ENCODE measurements around the gene ROBO1. TPM values are rescaled to one million over a fixed set of nuclear protein-coding genes. Genes with fewer than 3 reads are reported as not detected.

ROBO1 gene
- total RNA-seq, 1 donor from 2014 or later = 27.1 TPM

DNA sequence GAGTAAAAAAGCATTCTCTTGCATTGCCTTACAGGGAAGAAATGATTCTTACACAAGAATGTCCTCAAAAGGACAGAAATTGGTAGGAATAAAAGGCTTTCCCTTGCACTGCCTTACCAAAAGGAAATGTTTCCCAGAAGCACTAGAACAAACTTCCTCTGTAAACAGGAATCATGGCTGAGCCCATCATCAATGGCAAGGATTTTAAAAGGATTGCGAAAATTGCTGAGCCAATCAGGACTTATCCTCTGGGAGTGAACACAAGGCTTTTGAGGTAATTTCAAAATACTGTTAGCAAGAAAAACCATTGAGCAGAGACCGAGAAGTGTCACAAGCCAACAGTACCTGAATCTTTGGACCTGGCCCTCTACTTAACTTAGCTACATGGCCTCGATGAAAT, 897.3 kb downstream of the ROBO1 start:
- intact Hi-C loops (cut with DNase I) = no loop called here
- no peak overlapping the region for H3K27ac ChIP-seq
- no peaks in the 10 kb centered on the region for H3K36me3 ChIP-seq
- H3K9me3 ChIP-seq = no peaks in the 10 kb centered on the region
- no peak for ATAC-seq
- DNase-seq = no peak
- no peak overlapping the region for H3K4me3 ChIP-seq
- H3K27me3 ChIP-seq = no peaks in the 10 kb centered on the region
- TF ChIP-seq, protein P1, sequence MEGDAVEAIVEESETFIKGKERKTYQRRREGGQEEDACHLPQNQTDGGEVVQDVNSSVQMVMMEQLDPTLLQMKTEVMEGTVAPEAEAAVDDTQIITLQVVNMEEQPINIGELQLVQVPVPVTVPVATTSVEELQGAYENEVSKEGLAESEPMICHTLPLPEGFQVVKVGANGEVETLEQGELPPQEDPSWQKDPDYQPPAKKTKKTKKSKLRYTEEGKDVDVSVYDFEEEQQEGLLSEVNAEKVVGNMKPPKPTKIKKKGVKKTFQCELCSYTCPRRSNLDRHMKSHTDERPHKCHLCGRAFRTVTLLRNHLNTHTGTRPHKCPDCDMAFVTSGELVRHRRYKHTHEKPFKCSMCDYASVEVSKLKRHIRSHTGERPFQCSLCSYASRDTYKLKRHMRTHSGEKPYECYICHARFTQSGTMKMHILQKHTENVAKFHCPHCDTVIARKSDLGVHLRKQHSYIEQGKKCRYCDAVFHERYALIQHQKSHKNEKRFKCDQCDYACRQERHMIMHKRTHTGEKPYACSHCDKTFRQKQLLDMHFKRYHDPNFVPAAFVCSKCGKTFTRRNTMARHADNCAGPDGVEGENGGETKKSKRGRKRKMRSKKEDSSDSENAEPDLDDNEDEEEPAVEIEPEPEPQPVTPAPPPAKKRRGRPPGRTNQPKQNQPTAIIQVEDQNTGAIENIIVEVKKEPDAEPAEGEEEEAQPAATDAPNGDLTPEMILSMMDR (IDR thresholded peaks at IDR 0.05) = no peak
- H3K4me1 ChIP-seq = no peaks in the 10 kb centered on the region

DNA sequence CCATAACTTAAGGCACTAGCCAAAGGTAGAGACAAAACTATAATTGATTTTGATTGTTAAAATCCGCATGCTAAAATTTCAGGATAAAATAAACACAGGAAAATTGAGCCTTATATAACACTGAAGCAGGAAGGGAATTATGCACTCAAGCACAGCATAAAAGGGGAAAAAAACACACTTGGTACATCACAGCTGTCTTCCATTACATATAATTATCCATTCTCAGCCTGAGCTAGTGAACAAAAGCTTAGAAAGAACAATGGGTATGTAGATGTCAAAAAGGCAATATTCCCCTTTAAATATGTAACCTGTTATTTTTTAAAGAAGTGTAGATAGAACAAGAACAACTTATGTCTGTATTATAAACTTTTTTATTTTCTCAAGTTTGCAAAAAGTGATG, 899.2 kb downstream of the ROBO1 start:
- intact Hi-C loops (cut with DNase I) = no loop called here
- H3K27ac ChIP-seq = no peak overlapping the region
- no peaks in the 10 kb centered on the region for H3K27me3 ChIP-seq
- no peak overlapping the region for H3K4me3 ChIP-seq
- H3K36me3 ChIP-seq = no peaks in the 10 kb centered on the region
- TF ChIP-seq, protein P1 (IDR thresholded peaks at IDR 0.05) = no peak
- DNase-seq = no peak
- ATAC-seq = no peak
- H3K4me1 ChIP-seq = no peaks in the 10 kb centered on the region
- no peaks in the 10 kb centered on the region for H3K9me3 ChIP-seq

DNA sequence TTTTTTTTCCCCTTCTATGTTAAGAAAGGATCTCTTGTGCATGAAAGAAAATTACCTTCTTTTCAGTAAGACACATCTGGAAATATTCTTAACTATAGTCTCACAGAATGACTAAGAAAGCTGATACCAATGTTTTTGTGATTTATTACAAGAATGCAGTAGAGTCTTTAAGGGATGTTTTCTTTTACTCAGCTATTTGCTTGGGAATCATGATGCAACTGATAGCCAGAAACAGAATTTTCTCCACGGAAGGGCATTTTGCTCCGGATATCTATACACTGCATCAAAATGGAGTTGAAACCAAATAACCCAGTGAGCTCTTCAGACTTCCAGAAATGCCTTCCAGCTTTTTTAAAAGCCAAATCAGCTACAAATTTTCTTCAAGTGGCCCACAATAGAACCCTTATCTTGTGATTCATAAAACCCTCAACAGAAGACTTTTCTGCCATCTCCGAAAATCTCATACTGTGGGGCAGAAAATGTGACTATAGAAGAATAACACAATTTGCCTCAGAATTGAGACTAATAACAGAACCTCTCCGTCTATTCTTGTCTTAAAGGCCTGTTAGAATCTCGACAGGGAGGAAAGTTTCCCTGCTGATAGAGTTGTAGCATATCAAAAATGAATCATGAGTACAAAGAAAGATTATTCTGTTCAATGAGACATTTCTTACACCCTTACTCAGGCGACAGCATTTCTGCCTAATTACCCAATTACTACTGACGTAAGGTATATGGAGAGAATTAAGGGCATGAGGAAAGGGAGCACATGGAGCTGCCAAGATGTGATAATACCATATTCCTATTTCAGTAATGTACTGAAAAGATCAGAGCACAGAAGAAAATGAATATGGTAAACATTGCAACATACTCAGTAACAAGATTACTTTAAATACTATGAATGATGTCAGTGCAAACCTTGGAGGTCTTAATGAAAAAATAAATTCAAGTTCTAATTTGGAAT, 900.1 kb downstream of the ROBO1 start:
- no peaks in the 10 kb centered on the region for H3K27me3 ChIP-seq
- intact Hi-C loops (cut with DNase I) = no loop called here
- no peak overlapping the region for H3K27ac ChIP-seq
- H3K36me3 ChIP-seq = no peaks in the 10 kb centered on the region
- H3K4me3 ChIP-seq = no peak overlapping the region
- TF ChIP-seq, protein P1 (IDR thresholded peaks at IDR 0.05) = no peak
- DNase-seq (no peak), ATAC-seq (no peak)
- H3K4me1 ChIP-seq = no peaks in the 10 kb centered on the region
- no peaks in the 10 kb centered on the region for H3K9me3 ChIP-seq

DNA sequence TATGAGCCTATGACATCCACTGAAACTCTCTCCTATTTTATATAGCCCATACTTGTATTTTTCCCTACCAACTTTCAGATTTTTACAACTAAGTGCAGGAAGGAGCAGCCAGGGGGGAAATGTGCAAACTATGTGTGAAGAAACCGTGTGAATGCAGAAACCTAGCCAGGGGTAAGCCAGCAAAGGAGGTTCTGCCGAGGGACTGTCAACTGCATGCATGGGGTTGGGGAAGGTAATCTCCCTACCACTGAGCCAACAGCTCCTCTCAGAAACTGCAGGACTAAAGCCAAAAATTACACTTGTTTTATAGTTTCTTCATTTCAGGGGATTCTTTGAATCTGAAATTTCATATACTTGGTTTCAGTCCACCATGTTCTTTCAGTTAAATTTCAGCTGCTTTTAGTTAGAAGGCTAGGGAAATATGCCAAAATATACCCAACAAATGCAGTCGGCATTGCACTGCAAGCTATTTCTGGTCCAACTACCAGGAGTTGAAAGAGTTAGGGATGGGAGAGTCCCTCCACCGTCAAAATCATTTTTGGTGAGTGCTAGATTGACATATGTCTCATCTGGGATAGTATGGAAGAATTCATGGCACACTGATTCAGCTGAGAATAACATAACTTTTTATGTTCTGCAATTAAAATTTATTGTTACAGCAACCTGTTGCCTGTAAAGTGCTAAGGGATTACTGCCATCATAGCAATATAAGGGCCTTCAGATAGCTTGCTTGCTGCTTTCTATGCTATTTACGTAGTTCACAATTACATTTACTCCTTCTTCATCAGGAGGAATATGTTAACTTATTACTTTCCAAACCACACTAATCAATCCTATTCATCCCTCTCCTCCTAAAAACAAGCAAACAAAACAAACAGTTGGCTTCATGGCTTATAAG, 904.2 kb downstream of the ROBO1 start:
- intact Hi-C loops (cut with DNase I) = no loop called here

DNA sequence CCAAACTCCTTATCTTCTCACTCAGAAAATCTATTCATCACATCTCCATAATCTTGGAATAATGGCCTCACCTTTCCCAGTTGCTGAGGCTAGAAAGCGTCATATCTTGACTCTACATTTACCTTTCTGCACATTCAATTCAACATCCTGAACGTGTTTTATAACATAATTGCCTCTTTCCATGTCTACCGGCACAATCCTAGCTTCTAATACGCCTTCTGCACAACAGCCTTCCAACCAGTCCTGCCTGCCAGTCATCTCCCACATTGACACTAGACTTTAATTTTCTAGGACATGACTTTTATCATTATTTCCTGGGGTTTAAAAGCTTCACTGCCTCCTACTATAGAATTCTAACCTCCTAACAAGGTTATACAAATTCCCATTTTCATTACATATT, 906.6 kb downstream of the ROBO1 start:
- no peaks in the 10 kb centered on the region for H3K9me3 ChIP-seq
- no peak overlapping the region for H3K4me3 ChIP-seq
- TF ChIP-seq, protein P1 (IDR thresholded peaks at IDR 0.05) = no peak
- H3K4me1 ChIP-seq = no peaks in the 10 kb centered on the region
- intact Hi-C loops (cut with DNase I) = no loop called here
- DNase-seq = no peak
- no peaks in the 10 kb centered on the region for H3K36me3 ChIP-seq
- no peaks in the 10 kb centered on the region for H3K27me3 ChIP-seq
- H3K27ac ChIP-seq = no peak overlapping the region
- no peak for ATAC-seq

More for the DNA sequence above, 904.2 kb downstream of the ROBO1 start:
- no peak for DNase-seq
- Histone ChIP-seq H3K36me3 (no peaks in the 10 kb centered on the region), H3K4me1 (no peaks in the 10 kb centered on the region), H3K9me3 (no peaks in the 10 kb centered on the region), H3K27me3 (no peaks in the 10 kb centered on the region), H3K27ac (no peak overlapping the region), H3K4me3 (no peak overlapping the region)
- no peak for ATAC-seq
- TF ChIP-seq, protein P1 (IDR thresholded peaks at IDR 0.05) = no peak

Measured in upper lobe of right lung (tissue), 1 donor.